ENCODE results near the gene ZNF138. TPM values are rescaled to one million over a fixed set of nuclear protein-coding genes. Genes with fewer than 3 reads are reported as not detected.

ZNF138 gene
- 3.5 and 4.3 TPM in 2 replicates for total RNA-seq

DNA sequence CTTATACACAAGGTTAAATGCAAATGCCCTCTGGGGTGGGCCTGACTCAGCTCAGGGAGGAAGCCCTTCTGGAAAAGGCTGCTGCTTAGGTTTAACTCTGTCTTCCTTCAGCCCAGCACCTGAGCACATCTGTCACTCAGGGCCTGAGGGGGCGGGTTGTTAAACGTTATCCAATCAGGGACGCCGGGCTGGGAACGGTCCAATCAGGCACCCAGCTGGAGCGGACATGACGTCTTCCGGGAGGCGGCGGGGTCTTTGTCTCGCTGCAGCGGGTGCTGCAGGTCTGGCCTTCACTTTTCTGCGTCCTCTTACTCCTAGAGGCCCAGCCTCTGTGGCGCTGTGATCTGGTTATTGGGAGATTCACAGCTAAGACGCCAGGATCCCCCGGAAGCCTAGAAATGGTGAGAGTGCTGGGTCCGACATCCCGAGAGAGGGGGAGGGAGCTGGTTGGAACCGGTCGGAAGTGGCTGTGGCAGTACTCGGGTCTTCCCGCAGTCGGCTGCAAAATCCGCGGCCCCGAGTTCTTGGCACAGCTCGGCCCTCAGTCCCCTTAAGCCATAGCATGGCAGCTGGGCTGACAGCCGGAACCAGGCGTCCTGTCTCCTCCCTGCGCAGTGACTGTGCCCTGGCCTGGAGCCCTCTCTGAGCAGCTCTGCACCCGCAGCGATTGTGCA lies at the start of gene ZNF138:
ZNF138 (plus strand) TSS at position 258 of the 674 bp plus-strand sequence; CDS start at position 399, 141 bp downstream.

Other genes with a start within 250 kb of the ZNF138 start
- 4.0 and 10.1 TPM in 2 replicates for gene ZNF680, start 231.4 kb upstream of the ZNF138 start, total RNA-seq
- 0.86 and 1.9 TPM in 2 replicates for gene ZNF107, start 128.3 kb upstream of the ZNF138 start, total RNA-seq
- 1.9 and 4.9 TPM in 2 replicates for gene ZNF273, start 108.8 kb downstream of the ZNF138 start, total RNA-seq
- gene ZNF117, start 196.6 kb downstream of the ZNF138 start, total RNA-seq, result 2.6 and 2.7 TPM in 2 replicates
- gene ERV3-1, start 212.3 kb downstream of the ZNF138 start, total RNA-seq, result 3.4 and 3.5 TPM in 2 replicates

Data from myometrial cell (primary cell).